ENCODE data around the gene ESRRB.

ESRRB gene

GRCh38 chr14:76375947-76376404, at the start of gene ESRRB:
TSS of gene ESRRB (plus strand) at chr14:76376137. CDS start at chr14:76376402, 265 bp downstream.
- no peak for DNase-seq

GRCh38 chr14:76326918-76327689, 48.8 kb upstream of the ESRRB start:
- no peak for DNase-seq

- no peak for DNase-seq
Measured at GRCh38 chr14:76328457-76329137, 47.3 kb upstream of the ESRRB start.

DNA sequence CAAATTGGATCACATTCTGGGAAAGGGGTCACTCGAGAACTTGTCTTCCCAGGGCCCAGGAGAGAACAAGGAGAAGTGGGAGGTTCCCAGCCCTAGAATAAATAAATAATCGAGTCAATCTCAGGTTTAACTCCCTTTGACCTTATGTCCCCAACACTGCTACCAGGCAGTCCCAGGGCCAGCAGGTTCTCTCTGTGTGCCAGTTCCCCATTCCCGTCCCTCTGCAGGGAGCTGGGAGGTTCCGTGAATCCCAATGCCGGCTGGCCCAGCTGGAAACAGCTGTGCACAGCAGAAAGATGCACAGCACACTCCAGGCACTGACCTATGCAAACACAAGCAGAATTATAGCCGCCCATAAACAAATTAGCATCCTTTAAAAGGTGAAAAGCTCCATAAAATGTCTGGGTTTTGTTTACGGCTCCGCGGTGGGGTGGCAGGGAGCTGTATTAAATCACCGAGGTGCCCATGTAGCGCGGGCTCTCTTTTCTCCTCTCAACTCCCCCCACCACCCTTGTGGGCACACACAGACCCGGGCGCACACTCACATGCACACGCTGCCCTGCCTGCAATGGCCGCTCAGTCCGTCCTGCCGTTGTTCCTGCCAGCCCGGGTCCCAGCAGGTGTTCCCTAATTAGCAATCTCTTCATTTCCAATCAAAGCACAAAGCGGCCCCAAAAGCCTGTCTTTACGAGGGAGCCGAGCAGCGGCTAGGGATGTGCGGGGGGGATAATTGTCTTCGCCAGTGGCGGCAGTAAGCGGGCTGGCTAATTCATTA, 46.6 kb upstream of the ESRRB start:
- DNase-seq = no peak

DNA sequence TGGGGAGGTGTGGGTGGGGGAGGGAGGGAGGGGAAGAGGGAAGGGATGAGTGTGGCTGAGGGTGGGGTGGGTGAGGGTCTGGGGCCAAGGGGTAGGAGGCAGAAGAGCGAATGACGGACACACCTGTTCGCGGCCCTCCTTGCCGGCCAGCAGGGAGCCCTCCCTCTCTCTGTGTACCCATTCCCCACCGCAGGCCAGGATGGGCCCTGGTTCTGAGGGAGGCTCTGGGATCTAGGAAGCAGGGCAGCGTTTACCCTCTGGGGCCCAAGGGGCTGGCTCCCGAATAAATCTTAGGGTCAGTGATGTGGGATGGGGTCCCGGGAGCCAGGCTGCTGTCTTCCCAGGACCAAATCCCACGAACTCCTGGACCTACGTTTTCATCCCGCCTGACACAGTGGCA, 46.0 kb upstream of the ESRRB start:
- DNase-seq = no peak

- no peak for DNase-seq
Measured at GRCh38 chr14:76330411-76331327, 45.3 kb upstream of the ESRRB start.

DNA sequence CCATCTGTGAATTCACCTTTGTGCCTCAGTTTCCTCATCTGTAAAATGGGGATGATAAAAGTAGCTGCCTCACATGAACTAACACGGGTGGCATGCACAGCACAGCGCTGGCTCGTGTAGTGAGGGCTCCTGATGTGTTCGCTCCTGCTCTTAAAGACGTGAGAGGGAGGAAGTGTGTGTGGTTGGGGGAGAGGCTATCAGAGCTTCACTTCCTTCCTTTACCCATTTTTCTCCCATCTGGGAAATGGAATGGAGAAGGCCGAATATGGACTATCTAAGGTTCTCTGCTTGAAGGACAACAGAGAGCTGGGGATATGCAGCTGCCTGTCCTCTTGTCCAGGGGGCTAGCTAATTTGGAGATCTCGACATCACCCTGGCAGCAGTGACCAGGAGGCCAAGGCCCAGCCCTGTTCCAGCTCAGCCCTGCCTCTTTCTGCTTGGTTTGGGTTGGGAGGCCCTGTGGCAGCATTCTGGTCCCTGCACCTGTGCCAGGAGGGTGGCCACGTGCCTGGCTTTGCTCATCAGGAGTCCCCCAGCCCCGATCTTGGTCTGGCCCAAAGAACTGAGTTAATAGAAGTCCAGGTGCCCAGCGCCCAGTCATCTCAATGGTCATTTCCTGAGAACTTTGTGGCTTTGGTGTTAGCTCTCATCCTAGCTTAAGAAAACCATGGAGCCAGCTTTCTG, 44.5 kb upstream of the ESRRB start:
- DNase-seq = no peak

- no peak for DNase-seq
Measured at GRCh38 chr14:76333664-76334063, 42.3 kb upstream of the ESRRB start.

DNA sequence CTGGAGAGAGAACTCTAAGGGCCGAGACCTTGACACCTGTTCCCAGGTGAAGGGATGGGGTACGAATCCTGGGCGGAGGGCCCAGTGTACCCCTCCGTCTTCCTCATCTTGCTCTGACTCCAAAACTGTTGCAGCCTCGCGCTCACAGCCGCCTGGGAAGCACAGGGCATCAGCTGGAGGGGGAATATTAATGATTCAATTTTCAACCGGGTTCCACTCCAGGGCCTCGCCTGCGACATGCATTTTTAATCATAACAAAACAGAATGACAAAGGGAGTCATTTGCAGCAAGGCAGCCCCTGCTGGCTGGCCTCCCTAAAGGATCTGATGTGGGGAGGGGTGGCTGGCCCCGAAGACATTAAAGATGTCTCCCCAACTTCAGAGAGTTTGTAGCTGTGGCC, 41.6 kb upstream of the ESRRB start:
- DNase-seq = no peak

DNA sequence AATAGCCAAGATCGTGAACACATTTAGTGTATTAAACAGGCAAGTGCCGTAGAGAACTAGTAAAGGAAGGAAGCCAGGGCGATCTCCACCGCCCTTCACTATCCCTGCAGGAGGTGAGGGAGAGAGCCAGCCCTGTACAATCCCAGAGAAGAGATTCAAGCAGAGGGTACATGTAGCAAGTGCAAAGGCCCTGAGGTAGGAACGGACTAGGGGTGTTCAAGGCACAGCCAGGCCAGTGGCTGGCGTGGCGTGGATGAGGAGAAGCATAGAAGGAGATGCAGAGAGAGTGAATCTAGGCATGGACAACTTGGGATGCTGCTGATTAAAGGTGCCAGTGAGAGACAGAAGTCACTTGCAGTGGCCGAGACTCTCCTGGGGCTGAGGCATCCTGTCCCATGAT, 39.1 kb upstream of the ESRRB start:
- no peak for DNase-seq

GRCh38 chr14:76337635-76338545, 38.0 kb upstream of the ESRRB start:
- DNase-seq = no peak

- no peak for DNase-seq
Measured at GRCh38 chr14:76339728-76340615, 36.0 kb upstream of the ESRRB start.

DNA sequence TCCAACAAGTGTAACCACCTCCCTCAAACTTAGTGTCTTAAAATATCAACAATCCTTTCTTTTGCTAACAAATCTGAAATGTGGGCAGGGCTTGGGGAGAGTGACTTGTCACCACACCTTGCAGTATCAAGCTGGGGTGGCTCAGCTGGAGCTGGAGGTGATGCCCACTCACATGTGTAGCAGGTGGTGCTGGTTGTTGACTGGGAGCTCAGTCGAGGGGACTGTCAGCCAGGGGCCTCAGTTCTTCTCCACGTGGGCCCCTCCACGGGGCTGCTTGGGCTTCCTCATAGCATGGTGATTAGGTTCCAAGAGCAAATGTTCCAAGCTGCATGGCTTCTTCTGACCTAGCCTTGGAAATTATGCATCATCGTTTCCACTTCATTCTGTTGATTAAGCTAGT, 32.6 kb upstream of the ESRRB start:
- DNase-seq = no peak

- DNase-seq = no peak
Measured at GRCh38 chr14:76346391-76347160, 29.4 kb upstream of the ESRRB start.

- DNase-seq = no peak
Measured at GRCh38 chr14:76348898-76349297, 27.0 kb upstream of the ESRRB start.

- no peak for DNase-seq
Measured at GRCh38 chr14:76349993-76350392, 25.9 kb upstream of the ESRRB start.

- no peak for DNase-seq
Measured at GRCh38 chr14:76350671-76351070, 25.3 kb upstream of the ESRRB start.

- DNase-seq = no peak
Measured at GRCh38 chr14:76351941-76352340, 24.0 kb upstream of the ESRRB start.
